HepG2 (cell line): ENCODE measurements around the gene RGS14. TPM values are rescaled to one million over a fixed set of nuclear protein-coding genes. Genes with fewer than 3 reads are reported as not detected.

ENCODE experiments used
- BCL6 ChIP-seq: IDR thresholded peaks from 2 replicates; pipeline ENCODE4 v1.6.1; 2016; ENCODE audit warnings: missing genetic modification reagents, missing compliant biosample characterization
- CENPX ChIP-seq: sonication (generic); formaldehyde crosslinking; IDR thresholded peaks from 2 replicates; pipeline ENCODE4 v1.9.0; 2021; ENCODE audit warnings: mild to moderate bottlenecking, missing genetic modification reagents, moderate library complexity
- EP300 ChIP-seq, 3 experiments: sonication (generic) in 1 of 3; formaldehyde crosslinking in 1 of 3; IDR thresholded peaks; 2 replicates each; pipeline versions ENCODE4 v1.5.1 to v1.6.1; 2011 to 2020; ENCODE audit warnings: low read depth in 2 of 3, low read length in 2 of 3, borderline replicate concordance in 1 of 3, improper control_type of control experiment in 1 of 3, mild to moderate bottlenecking in 1 of 3, missing genetic modification reagents in 1 of 3, moderate library complexity in 1 of 3
- HCFC1 ChIP-seq: fragments of 150-350 bp; IDR thresholded peaks from 2 replicates; pipeline ENCODE4 v1.6.1; 2014; ENCODE audit warnings: low read depth, low read length
- HNRNPUL1 ChIP-seq: fragments of 200-400 bp; formaldehyde crosslinking; IDR thresholded peaks from 2 replicates; pipeline ENCODE4 v1.6.1; 2017; ENCODE audit warnings: low read depth, mild to moderate bottlenecking, low read length, moderate library complexity
- KDM3A ChIP-seq: IDR thresholded peaks from 2 replicates; pipeline ENCODE4 v1.6.1; 2018; ENCODE audit warnings: low read depth, missing compliant biosample characterization
- KMT2B ChIP-seq: IDR thresholded peaks from 2 replicates; pipeline ENCODE4 v1.6.1; 2016; ENCODE audit warnings: missing genetic modification reagents, missing compliant biosample characterization
- NRL ChIP-seq: sonication (generic); formaldehyde crosslinking; IDR thresholded peaks from 2 replicates; pipeline ENCODE4 v1.5.0; 2020; ENCODE audit warnings: missing genetic modification reagents, mild to moderate bottlenecking, moderate library complexity, borderline replicate concordance
- SIN3B ChIP-seq: fragments of 150-350 bp; IDR thresholded peaks from 2 replicates; pipeline ENCODE4 v1.6.1; 2014; ENCODE audit warnings: low read length
- SMAD3 ChIP-seq: sonication (generic); formaldehyde crosslinking; IDR thresholded peaks from 2 replicates; pipeline ENCODE4 v1.4.0; 2020; ENCODE audit warnings: missing genetic modification reagents
- SMARCE1 ChIP-seq: fragments of 450-650 bp; IDR thresholded peaks from 2 replicates; pipeline ENCODE4 v1.6.1; 2017; ENCODE audit warnings: borderline replicate concordance
- TOPORS ChIP-seq: sonication (generic); formaldehyde crosslinking; IDR thresholded peaks from 2 replicates; pipeline ENCODE4 v1.8.0; 2023; ENCODE audit warnings: mild to moderate bottlenecking, missing genetic modification reagents
- ZBTB7B ChIP-seq: sonication (generic); formaldehyde crosslinking; IDR thresholded peaks from 2 replicates; pipeline ENCODE4 v1.4.0; 2020; ENCODE audit warnings: missing genetic modification reagents
- ZFX ChIP-seq: sonication (generic); formaldehyde crosslinking; IDR thresholded peaks from 2 replicates; pipeline ENCODE4 v1.4.0; 2020; ENCODE audit warnings: mild to moderate bottlenecking, low read depth, missing genetic modification reagents, moderate library complexity
- ZNF282 ChIP-seq: fragments of 450-650 bp; IDR thresholded peaks from 2 replicates; pipeline ENCODE4 v1.6.1; 2018; ENCODE audit not compliant: partially characterized antibody
- ZNF333 ChIP-seq: sonication (generic); formaldehyde crosslinking; IDR thresholded peaks from 2 replicates; pipeline ENCODE4 v1.4.0; 2020; ENCODE audit warnings: mild to moderate bottlenecking, missing genetic modification reagents, borderline replicate concordance
- ZNF564 ChIP-seq: sonication (generic); formaldehyde crosslinking; IDR thresholded peaks from 2 replicates; pipeline ENCODE4 v1.8.1; 2023; ENCODE audit warnings: mild to moderate bottlenecking, missing genetic modification reagents
- ZNF7 ChIP-seq: IDR thresholded peaks from 2 replicates; pipeline ENCODE4 v1.6.1; 2016; ENCODE audit warnings: missing biosample characterization, missing genetic modification reagents
- ZNF780A ChIP-seq: sonication (generic); formaldehyde crosslinking; IDR thresholded peaks from 2 replicates; pipeline ENCODE4 v1.8.0; 2022; ENCODE audit warnings: mild to moderate bottlenecking, missing genetic modification reagents, moderate library complexity
- ZSCAN22 ChIP-seq: sonication (generic); formaldehyde crosslinking; IDR thresholded peaks from 2 replicates; pipeline ENCODE4 v1.4.0; 2020; ENCODE audit warnings: mild to moderate bottlenecking, missing genetic modification reagents
- polyA plus RNA-seq, 8 experiments: library from polyadenylated mRNA; depleted of rRNA in 3 of 8; stranded (reverse) in 7 of 8; unstranded in 1 of 8; fragments of >200 nt; fragmentation: Illumina TruSeq in 4 of 8; extraction: Trizol in 4 of 8; gene quantifications; 2 replicates each; pipeline versions ENCODE4 v1.2.1 to v1.2.3, GENCODE V29; 2011 to 2016; ENCODE audit warnings: low read depth in 4 of 8, missing spikeins in 1 of 8, mixed read lengths in 1 of 8; ENCODE audit not compliant: insufficient read depth in 1 of 8
- total RNA-seq, 5 experiments: library from RNA; depleted of rRNA; stranded (reverse); fragments of >200 nt; fragmentation: Illumina TruSeq; extraction: Trizol; gene quantifications; 2 replicates each; pipeline ENCODE4 v1.2.3, GENCODE V29; 2016; ENCODE audit warnings: low read depth in 1 of 5
- TF ChIP-seq, protein P1 (sequence below): IDR thresholded peaks from 2 replicates; pipeline ENCODE4 v1.6.1; 2018; ENCODE audit warnings: missing genetic modification reagents
- TF ChIP-seq, protein P2 (sequence below): sonication (generic); formaldehyde crosslinking; IDR thresholded peaks from 2 replicates; pipeline ENCODE4 v1.4.0; 2020; ENCODE audit warnings: missing genetic modification reagents
- TF ChIP-seq, protein P3 (sequence below): sonication (generic); formaldehyde crosslinking; IDR thresholded peaks from 2 replicates; pipeline ENCODE4 v1.8.0; 2022; ENCODE audit warnings: mild to moderate bottlenecking, missing genetic modification reagents, moderate library complexity
- TF ChIP-seq, protein P4 (sequence below): IDR thresholded peaks from 2 replicates; pipeline ENCODE4 v1.4.0; 2020; ENCODE audit warnings: mild to moderate bottlenecking, missing genetic modification reagents

The RGS14 gene
- total and polyA plus RNA-seq, 2 of the 13 experiments (the other 11 are each of a cell fraction or from before 2014, with no cell fraction given): 11.1 to 17.2 TPM

- TF ChIP-seq HCFC1: no peak
- no peak for TF ChIP-seq CENPX (CRISPR knock-in tag)
- TF ChIP-seq KDM3A (CRISPR knock-in tag): no peak
- no peak for TF ChIP-seq ZSCAN22
- TF ChIP-seq, protein P1, sequence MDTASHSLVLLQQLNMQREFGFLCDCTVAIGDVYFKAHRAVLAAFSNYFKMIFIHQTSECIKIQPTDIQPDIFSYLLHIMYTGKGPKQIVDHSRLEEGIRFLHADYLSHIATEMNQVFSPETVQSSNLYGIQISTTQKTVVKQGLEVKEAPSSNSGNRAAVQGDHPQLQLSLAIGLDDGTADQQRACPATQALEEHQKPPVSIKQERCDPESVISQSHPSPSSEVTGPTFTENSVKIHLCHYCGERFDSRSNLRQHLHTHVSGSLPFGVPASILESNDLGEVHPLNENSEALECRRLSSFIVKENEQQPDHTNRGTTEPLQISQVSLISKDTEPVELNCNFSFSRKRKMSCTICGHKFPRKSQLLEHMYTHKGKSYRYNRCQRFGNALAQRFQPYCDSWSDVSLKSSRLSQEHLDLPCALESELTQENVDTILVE (CRISPR knock-in tag): no peak
- 0 out of 2 replicates have a peak, but pooled peaks have one; percentile 20 for TF ChIP-seq ZBTB7B (CRISPR knock-in tag)
- TF ChIP-seq, protein P2, sequence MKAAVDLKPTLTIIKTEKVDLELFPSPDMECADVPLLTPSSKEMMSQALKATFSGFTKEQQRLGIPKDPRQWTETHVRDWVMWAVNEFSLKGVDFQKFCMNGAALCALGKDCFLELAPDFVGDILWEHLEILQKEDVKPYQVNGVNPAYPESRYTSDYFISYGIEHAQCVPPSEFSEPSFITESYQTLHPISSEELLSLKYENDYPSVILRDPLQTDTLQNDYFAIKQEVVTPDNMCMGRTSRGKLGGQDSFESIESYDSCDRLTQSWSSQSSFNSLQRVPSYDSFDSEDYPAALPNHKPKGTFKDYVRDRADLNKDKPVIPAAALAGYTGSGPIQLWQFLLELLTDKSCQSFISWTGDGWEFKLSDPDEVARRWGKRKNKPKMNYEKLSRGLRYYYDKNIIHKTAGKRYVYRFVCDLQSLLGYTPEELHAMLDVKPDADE: no peak
- TF ChIP-seq ZNF282: no peak
- no peak for TF ChIP-seq TOPORS (CRISPR knock-in tag)
- TF ChIP-seq SMARCE1: no peak
- TF ChIP-seq, protein P3, sequence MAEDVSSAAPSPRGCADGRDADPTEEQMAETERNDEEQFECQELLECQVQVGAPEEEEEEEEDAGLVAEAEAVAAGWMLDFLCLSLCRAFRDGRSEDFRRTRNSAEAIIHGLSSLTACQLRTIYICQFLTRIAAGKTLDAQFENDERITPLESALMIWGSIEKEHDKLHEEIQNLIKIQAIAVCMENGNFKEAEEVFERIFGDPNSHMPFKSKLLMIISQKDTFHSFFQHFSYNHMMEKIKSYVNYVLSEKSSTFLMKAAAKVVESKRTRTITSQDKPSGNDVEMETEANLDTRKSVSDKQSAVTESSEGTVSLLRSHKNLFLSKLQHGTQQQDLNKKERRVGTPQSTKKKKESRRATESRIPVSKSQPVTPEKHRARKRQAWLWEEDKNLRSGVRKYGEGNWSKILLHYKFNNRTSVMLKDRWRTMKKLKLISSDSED (CRISPR knock-in tag): no peak
- TF ChIP-seq HNRNPUL1: no peak
- TF ChIP-seq, protein P4, sequence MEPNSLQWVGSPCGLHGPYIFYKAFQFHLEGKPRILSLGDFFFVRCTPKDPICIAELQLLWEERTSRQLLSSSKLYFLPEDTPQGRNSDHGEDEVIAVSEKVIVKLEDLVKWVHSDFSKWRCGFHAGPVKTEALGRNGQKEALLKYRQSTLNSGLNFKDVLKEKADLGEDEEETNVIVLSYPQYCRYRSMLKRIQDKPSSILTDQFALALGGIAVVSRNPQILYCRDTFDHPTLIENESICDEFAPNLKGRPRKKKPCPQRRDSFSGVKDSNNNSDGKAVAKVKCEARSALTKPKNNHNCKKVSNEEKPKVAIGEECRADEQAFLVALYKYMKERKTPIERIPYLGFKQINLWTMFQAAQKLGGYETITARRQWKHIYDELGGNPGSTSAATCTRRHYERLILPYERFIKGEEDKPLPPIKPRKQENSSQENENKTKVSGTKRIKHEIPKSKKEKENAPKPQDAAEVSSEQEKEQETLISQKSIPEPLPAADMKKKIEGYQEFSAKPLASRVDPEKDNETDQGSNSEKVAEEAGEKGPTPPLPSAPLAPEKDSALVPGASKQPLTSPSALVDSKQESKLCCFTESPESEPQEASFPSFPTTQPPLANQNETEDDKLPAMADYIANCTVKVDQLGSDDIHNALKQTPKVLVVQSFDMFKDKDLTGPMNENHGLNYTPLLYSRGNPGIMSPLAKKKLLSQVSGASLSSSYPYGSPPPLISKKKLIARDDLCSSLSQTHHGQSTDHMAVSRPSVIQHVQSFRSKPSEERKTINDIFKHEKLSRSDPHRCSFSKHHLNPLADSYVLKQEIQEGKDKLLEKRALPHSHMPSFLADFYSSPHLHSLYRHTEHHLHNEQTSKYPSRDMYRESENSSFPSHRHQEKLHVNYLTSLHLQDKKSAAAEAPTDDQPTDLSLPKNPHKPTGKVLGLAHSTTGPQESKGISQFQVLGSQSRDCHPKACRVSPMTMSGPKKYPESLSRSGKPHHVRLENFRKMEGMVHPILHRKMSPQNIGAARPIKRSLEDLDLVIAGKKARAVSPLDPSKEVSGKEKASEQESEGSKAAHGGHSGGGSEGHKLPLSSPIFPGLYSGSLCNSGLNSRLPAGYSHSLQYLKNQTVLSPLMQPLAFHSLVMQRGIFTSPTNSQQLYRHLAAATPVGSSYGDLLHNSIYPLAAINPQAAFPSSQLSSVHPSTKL: no peak
- TF ChIP-seq ZNF7 (CRISPR knock-in tag): no peak
- TF ChIP-seq SMAD3 (CRISPR knock-in tag): no peak
- TF ChIP-seq ZNF333: no peak
- TF ChIP-seq KMT2B: no peak
- no peak for TF ChIP-seq ZNF780A (CRISPR knock-in tag)
- TF ChIP-seq SIN3B: no peak
- TF ChIP-seq NRL (CRISPR knock-in tag): peak; percentile 1; the same call in 1 of the 2 replicates
- no peak for TF ChIP-seq ZNF564 (CRISPR knock-in tag)
- TF ChIP-seq BCL6 (CRISPR knock-in tag): no peak
- TF ChIP-seq ZFX (CRISPR knock-in tag): peak; percentile 63
- TF ChIP-seq EP300 (IDR thresholded peaks at IDR 0.05; ENCODE audit: low read depth in 2 of 2, low read length in 2 of 2): no peak
- TF ChIP-seq EP300 (CRISPR knock-in tag; IDR thresholded peaks at IDR 0.05; ENCODE audit: borderline replicate concordance): no peak
These were observed 46.3 kb downstream of the RGS14 start (continued) for GRCh38 chr5:177403792-177404640.
